ENCODE results near the gene LRG1.
"Not testable (repeated sequence)": the region's sequence is repeated elsewhere in the genome, so short reads cannot be mapped to it uniquely, and the experiment has no call there.

LRG1 gene

DNA sequence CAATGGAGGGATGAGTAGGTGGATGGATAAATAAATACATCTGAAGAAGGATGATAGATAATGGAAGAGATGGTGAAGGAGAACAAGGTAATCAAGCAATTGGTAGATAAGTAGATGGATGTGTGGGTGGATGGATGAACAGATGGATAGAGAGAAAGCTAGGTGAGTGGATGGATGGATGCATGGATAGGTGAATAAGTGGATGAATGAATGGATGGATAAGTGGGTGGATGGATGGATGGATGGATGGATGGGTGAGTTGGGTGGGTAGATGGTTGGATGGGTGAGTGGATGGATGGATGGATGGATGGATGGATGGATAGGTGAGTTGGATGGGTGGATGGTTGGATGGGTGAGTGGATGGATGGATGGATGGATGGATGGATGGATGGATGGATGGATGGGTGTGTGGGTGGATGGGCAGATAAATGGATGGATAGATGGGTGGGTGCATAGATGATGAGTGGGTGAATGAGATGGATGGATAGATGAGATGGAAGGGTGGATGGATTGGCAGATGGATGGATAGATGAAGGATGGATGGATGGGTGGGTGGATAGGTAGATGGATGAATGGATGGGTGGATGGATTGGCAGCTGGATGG lies 13.4 kb upstream of the LRG1 start:
- DNase-seq (ENCODE audit: low read depth in 2 of 2, low spot score in 1 of 2): no peak

DNA sequence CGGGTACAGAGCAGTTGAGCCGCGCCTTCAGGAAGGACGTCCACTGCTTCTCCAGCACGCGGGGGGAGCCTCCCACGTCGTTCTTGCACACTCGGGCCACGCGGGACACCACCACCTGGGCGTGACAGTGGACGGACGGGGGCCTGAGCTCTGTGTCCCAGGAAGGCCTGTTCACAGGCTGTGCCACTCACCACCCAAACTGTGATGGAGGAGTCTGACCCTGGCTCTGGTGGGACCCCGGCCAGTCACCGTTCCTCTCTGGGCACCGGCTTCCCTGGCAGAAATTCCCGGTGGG lies 12.6 kb upstream of the LRG1 start:
- no peak for DNase-seq (ENCODE audit: low read depth in 2 of 2, low spot score in 1 of 2)

DNA sequence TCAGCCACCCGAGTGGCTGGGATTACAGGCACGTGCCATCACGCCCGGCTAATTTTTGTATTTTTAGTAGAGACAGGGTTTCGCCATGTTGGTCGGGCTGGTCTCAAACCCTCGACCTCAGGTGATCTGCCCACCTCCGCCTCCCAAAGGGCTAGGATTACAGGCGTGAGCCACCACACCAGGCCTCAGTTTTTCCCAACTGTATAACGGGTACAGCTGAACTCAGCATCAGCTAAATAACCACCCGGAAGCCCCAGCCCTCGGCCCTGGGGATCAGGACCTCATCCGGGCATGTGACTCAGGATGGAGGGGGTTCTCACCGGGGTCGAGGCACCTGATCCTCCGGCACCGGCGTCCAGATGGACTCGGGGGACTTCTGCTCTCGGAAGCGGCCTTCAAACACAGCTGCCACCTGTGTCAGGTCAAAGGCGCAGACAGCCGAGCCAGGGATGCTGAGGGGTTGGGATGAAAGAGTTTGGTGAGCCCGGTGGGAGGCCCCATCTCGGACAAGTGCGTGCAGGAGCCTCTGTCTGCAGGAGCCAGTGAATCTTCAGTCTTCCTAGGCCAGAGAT lies 10.7 kb upstream of the LRG1 start:
- no peak for DNase-seq (ENCODE audit: low read depth in 2 of 2, low spot score in 1 of 2)

DNA sequence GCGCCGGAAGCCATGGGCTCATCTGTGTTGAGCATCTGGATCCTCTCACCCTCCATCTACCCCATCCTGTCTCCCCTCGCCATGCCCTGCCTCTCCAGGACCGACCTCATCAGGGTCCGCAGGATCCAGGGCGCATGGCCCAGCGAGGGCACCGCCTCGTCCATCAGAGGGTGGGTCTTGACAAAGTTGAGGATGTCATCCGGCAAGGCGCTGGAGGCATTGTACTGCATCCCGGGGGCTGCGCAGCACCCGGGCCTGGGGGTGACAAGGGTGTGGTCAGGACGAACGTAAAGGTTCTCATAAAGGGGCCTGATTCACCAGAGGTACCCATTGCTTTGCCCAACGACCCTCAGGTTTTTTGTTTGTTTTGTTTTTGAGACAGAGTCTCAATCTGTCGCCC lies 10.2 kb upstream of the LRG1 start:
- DNase-seq (ENCODE audit: low read depth in 2 of 2, low spot score in 1 of 2): no peak

DNA sequence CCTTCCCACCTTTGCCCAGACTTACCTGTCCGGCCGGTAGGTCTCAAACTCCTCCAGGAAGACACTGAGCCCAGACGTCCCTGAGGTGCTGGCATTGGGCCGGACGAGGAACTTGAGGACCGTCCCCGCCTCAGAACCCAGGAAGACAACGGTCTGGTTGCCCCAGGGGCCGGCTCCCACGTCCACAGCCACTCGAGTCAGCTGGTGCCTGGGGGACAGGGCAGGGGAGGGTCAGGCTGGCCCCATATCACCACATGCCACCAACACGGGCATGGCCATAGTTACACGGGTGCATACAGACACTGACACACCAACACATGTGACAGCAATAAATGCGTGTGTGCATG lies 8.4 kb upstream of the LRG1 start:
- no peak for DNase-seq (ENCODE audit: low read depth in 2 of 2, low spot score in 1 of 2)

DNA sequence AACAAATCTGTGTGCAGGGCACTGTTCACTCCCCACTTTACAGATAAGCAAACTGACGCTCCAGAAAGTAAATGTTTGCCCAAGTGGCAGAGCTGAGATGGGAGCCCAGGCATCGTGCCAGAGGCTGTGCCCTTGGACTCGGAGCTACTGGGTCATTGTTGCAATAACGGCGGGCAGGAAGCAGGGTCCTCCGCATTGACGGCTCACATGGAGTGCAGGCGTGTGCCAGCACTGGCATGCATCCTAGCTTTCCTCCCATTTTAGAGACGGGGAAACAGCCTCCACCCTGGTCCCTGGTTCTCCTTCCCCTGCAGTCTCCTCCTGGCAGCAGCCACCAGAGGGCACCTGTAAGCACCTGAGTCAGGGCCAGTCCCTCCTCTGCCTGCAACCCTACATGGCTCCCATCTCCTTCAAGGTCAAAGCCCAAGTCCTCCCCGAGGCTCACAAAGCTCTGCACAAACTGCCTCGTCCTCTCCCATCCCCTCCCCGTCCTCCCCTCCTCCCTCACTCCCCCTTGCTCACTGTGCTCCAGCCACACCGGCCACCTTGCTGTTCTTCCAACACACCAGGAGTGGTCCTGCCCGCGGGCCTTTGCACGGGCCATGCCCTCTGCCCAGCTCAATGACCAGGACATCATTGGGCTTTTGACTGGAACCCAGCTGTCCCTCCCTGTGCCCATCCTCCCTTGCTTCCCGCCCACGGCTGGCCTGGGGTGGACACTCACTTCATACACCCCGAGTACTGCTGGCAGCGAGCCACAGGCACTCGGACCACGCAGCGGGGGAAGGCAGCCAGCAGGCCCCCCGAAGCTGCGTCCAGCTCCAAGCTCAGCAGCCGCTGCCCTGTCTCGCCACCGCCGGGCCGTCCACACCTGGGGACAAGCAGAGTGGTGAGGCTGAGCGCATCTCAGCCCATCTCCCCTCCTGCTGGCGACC lies 7.7 kb upstream of the LRG1 start:
- no peak for DNase-seq (ENCODE audit: low read depth in 2 of 2, low spot score in 1 of 2)

DNA sequence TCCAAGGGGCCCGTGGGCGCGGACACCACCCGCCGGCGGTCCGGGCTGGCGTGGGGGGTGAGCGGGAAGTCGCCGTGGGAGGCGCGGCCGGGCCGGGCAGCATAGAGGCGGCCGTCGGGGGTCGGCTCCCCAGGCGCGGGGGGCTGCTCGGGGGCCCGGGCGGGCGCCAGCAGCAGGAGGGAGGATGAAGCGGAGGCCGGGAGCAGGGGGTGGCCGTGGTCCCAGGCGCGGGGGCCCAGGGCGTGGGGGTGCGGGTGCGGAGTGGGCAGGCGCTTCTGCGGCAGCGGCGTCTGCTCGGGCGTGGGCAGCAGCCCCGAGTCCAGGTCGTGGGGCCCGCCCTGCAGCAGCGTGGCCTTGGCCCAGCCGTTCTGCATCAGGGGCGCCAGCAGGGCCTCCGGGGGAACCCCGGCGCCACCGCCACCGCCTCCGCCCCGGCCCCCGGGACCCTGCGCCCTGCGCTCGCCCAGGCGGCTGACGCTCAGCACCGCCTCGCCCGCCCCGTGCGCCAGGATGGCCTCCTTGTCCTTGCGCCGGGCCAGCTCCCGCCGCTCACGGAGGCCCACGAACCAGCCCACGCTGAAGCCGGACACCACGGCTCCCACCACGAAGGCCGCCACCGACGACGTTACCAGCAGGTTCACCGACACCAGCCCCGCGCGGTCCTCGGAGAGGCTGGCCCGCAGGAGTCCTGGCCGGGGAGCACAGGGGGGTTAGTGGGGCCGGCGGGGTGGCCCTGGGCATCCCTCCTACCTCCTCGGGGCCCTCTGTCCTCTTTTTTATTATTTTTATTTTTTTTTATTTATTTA lies 4.2 kb upstream of the LRG1 start:
- DNase-seq (ENCODE audit: low read depth in 2 of 2, low spot score in 1 of 2): no peak

DNA sequence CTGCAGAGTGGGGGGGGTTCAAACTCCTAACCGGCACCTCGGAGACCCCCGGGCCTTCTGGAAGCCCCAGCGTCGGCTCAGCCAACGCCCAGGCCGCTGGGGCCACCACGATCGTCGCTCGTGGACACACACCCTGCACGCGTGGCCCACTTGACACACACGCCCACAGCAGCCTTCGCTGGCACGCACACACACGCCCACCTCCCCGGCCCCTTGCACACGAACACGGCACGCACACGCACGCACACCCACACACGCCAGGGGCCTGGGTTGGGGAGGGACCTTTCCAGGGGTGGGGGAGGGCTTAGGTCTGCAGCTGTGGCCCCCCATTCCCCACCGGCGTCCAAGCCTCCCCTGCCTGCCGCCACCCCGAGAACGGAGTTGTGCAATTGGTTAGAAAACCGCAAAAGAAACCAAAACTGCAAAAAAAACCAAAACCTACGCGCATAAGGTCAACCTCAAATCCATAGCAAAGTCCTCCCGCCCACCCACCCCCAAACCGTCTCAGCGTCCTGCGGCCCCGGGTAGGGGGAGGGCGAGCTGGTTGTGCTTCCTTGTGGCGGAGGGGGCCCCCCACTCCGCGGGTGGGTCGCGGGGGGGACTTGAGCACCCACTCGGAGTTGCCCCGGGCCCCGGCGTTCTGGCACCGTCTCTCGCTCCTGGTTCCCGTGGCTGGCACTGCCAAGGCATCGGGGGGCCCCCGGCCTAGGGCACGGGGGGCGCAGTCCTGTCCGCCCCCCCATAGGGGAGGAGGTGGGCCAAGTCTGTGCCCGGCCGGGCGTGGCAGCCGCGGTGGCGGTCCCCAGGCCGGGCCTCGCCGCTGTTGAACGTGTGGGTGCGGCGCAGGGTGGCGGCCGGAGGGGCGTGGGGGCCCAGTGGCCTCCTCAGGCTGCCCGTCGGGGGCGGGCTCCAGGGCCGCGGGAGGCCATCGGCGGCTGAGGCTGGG lies 3.3 kb upstream of the LRG1 start:
- no peak for DNase-seq (ENCODE audit: low read depth in 2 of 2, low spot score in 1 of 2)

DNA sequence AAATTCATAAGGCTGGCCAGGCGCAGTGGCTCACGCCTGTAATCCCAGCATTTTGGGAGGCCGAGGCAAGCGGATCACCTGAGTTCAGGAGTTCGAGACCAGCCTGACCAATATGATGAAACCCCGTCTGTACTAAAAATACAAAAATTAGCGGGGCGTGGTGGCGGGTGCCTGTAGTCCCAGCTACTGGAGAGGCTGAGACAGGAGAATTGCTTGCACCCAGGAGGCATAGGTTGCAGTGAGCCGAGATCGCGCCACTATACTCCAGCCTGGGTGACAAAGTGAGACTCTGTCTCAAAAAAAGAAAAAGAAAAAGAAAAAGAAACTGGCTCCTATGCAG lies 1.9 kb upstream of the LRG1 start:
- DNase-seq (ENCODE audit: low read depth in 2 of 2, low spot score in 1 of 2): not testable (repeated sequence)

DNA sequence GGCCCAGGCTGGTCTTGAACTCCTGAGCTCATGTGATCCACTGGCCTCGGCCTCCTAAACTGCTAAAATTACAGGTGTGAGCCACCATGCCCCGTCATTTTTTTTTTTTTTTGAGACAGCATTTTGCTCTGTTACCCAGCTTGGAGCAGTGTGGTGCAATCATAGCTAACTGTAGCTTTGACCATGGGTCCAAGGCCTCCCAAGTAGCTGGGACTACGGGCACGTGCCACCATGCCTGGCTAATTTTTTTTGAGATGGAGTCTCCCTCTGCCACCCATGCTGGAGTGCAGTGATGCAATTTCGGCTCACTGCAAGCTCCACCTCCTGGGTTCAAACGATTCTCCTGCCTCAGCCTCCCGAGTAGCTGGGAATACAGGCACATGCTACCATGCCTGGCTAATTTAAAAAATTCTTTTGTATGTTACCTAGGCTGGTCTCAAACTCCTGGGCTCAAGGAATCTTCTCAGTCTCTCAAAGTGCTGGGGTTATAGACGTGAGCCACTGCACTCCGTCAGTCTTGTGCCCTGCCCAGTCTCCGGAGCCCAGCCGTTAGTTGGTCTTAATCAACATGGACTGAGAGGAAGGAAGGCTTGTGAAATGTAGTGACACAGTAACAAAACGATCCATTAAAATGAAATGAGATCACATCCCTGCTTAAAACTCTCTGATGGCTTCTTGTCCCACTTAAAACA lies 1.4 kb upstream of the LRG1 start:
- no peak for DNase-seq (ENCODE audit: low read depth in 2 of 2, low spot score in 1 of 2)

DNA sequence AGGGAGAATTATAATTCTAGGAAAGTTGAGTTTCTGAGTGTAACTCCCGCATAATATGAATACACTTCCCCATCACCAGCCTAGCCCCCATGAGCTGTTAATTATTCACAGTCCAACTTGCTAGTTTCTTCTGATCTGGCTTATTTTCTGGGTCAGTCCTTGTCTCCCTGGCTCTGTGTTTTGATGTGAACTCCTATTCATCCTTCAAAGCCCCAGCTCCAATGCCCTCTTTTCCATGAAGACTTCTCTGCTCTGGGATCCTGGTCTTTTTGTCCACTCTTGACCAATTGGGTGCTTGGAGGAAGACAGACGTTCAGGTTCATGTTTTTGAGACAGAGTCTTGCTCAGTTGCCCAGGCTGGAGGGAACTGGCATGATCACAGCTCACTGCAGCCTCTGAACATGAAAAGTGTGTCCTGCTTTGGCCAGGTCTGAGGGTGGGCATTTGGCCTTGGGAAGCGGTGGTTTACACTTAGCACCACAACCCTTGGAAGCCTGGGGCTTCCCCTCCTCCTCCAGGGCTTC lies 605 bp downstream of the LRG1 start:
- DNase-seq (ENCODE audit: low read depth in 2 of 2, low spot score in 1 of 2): no peak

DNA sequence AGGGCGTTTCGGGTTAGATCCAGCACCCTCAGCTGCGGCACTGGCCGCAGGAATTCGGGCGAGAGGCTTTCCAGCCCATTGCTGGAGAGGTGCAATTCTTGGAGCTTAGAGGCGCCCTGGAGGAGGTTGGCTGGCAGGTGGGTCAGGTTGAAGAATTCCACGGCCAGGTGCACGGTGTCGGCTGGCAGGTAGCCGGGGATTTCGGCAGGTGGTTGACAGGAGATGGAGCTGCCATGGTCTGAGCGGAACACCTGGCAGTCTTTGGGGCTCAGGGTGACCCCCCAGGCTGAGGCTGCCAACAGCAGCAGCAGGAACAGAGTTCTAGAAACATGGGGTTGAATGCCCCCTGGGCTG lies 1.3 kb downstream of the LRG1 start:
- DNase-seq (ENCODE audit: low read depth in 2 of 2, low spot score in 1 of 2): no peak

DNA sequence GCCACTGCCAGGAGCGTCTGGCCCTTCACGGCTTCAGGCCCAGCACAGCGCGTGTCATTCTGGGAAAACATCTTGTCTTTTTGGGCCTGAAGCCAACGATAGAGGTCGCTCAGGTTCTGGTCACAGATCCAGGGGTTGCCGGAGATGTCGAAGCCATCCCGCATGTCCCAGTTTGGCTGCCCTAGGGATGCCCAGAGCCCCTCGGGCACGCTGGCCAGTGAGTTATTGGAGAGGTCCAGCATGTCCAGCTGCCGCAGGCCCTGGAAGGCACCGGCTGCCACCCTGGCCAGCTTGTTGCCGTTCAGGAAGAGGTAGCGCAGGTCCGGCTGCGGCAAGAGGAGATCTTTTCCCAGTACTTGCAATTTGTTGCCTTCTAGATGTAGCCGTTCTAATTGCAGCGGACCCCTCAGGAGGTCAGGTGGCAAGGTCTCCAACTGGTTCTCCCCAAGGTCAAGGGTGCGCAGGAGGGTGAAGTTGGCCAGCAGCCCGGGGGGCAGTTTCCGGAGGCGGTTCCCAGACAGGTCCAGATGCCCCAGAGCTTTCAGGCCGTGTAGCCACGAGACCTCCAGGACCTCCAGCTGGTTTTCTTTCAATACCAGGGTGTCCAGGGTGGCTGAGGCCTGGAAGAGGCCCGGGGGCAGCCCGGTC lies 1.8 kb downstream of the LRG1 start:
- no peak for DNase-seq (ENCODE audit: low read depth in 2 of 2, low spot score in 1 of 2)

DNA sequence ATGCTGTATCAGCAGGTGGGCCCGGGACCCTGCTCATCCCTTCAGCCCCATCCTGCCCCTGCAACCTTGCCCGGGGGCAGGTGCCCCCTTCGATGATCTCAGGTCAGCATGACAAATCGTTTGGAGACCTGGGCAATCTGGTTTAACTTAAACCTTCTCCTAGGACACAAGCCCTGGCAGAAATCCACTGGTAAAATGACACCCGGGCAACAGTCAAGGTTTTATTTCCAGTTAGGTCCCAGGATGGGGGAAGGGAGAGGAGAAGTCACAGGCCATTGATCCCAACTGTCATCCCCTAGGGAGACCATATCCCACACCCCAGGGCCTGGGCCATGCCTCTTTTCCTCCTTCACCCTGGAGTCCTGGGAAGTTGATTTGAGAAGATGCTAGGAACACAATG lies 3.0 kb downstream of the LRG1 start:
- DNase-seq (ENCODE audit: low read depth in 2 of 2, low spot score in 1 of 2): no peak

DNA sequence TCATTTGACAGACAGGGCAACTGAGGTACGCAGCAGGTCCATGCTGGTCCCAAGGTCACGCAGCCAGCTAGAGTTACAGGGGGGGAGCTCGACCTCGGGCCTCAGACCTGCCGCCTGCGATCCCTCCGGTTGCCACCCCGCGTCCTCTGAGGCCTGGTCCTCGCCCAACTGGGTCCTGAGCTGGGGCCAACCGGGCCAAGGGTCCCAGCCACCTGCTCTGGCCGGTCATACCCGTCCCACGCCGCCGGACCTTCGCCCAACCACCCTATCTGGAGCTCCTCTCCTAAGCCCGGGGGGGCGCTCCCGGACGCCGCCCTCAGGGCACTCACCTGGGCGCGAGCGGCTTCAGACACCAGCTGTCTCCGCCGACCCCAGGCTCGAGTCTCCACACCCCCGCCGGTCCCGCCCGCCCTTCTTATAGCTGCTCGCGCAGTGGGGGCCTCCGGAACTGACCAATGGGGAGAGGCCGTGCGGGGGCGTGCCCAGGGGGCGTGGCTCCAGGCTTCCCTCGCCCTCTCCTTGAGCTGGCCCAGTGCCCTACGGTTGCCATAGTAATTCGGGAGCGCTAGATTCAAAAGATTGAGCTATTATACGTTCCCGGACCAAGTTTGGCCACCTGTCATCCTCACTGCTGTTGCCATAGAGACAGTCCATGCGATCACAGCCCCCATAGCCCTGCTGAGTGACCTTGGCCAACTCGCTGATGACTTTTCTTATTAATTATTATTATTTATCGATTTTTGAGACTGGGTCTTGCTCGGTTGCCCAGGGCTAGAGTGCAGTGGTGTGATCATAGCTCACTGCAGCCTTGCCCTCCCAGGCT lies 4.8 kb downstream of the LRG1 start, which contains the start of gene PLIN5:
TSS of gene PLIN5 (minus strand) at position 389 of the 823 bp plus-strand sequence. CDS start 1,150 bp downstream, outside the sequence.
- DNase-seq (ENCODE audit: low read depth in 2 of 2, low spot score in 1 of 2): no peak

DNA sequence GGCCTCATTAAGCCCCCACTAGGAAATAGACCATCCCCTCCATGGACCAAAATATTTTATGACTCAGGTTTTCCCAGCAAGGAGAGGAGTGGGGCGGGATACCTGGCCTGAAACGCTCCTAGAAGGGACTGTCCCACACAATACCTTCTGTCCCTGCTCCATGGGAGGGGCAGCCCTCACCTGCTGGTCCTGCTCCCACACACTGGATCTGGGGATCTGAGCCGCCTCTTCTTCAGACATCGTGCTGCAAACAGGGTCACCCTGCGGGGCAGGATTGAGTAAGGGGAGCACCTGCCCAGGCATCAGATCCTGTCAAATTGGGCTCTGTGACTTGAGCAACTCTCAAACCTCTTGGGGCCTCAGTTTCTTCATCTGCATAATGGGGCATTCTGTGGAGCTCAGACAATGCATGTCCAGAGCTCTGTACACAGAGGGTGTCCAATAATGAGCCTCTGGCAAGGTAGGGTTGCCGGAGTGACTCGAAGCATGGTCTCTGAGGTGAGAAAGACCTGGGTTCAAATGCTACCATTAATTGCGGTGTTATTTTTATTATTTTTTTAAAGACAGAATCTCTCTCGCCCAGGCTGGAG lies 5.9 kb downstream of the LRG1 start:
- no peak for DNase-seq (ENCODE audit: low read depth in 2 of 2, low spot score in 1 of 2)

DNA sequence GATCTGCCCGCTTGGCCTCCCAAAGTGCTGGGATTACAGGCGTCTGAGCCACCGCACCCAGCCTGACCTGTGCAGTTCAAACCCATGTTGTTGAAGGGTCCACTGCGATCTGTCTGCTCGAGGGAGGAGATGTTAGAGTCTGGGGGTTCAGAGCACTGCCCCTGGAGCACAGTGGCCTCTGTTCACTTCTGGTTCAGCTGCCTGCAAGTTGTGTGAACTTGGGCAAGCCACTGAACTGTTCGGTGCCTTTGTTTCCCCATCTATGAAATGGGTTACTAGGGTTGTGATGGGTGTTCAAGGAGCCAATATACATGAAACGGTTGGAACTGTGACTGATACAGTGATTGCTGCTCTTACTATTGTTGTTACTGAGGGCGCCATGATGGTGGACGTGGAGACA lies 6.5 kb downstream of the LRG1 start:
- DNase-seq (ENCODE audit: low read depth in 2 of 2, low spot score in 1 of 2): no peak

DNA sequence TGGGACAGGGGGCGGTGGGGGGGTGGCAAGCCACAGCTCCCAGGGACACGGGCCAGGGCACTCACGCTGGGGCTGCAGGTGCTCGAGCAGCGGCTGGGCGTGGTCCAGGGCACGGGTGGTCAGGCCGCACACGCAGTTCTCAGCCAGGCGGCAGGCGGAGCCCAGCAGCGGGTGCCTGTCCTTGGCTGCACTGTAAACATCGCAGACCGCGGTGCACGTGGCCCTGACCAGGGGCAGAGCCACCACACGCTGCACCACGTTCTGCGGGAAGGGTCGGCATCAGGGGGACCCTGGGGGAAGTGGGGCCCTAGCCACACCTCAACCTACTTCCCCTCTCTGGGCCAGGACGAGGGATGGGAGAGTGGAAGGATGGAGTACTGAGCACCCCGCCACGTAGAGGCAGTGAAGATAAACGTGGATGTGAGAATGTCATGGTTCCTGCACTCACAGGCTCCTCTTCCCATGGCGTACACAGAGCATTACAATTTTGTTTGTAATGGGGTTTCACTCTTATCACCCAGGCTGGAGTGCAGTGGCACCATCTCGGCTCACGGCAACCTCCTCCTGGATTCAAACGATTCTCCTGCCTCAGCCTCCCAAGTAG lies 8.2 kb downstream of the LRG1 start:
- no peak for DNase-seq (ENCODE audit: low read depth in 2 of 2, low spot score in 1 of 2)

Measured in stimulated activated CD8-positive, alpha-beta memory T cell treated with anti-CD3 and anti-CD28 coated beads, Interleukin-4, amount 100 ng/mL, for 4 hours (primary cell).